ENCODE results near the gene SETBP1. TPM values are rescaled to one million over a fixed set of nuclear protein-coding genes. Genes with fewer than 3 reads are reported as not detected.

SETBP1 gene
- total and polyA plus RNA-seq, 2 of the 13 experiments (the other 11 are each of a cell fraction or from before 2014, with no cell fraction given) = 0.18 to 0.65 TPM

- Histone ChIP-seq H3K4me1 (ENCODE audit: insufficient read depth, low read length) (no peaks in the 10 kb centered on the region; the same call in 1 of the 2 replicates), H2AFZ (ENCODE audit: low read length) (no peak overlapping the region), H3K27me3 (ENCODE audit: control insufficient read depth in 1 of 2, insufficient read depth in 2 of 2, low read length in 2 of 2) (no peaks in the 10 kb centered on the region), H3K9me3 (ENCODE audit: low read length) (no peaks in the 10 kb centered on the region), H3K27ac (ENCODE audit: extremely low read length, insufficient read depth, low read length) (no peak overlapping the region), H4K20me1 (ENCODE audit: insufficient read depth, low read length) (no peaks in the 10 kb centered on the region), H3K9ac (ENCODE audit: insufficient read depth, low read depth, low read length) (no peak overlapping the region), H3K79me2 (ENCODE audit: insufficient read depth, low read length) (no peaks in the 10 kb centered on the region), H3K4me2 (ENCODE audit: low read depth, low read length) (no peak overlapping the region), H3K4me3 (replicated peaks in 1 of 3; ENCODE audit: insufficient read depth in 1 of 3, low read depth in 2 of 3, low read length in 3 of 3) (no peak overlapping the region), H3K36me3 (replicated peaks in 1 of 2; ENCODE audit: control insufficient read depth in 1 of 2, insufficient read depth in 2 of 2, low read length in 2 of 2) (no peaks in the 10 kb centered on the region)
- no peak for FAIRE-seq
- no TSS peak for BruUV-seq (replicated peaks)
- TF ChIP-seq DDIT3 (CRISPR knock-in tag; IDR thresholded peaks at IDR 0.05) (no peak), SIX4 (CRISPR knock-in tag; IDR thresholded peaks at IDR 0.05) (no peak), SRF (IDR thresholded peaks at IDR 0.05; ENCODE audit: low read depth, low read length) (peak; percentile 33; the same call in 1 of the 2 replicates), ARID3A (IDR thresholded peaks at IDR 0.05; ENCODE audit: low read depth, low read length) (no peak), ZNF317 (CRISPR knock-in tag; IDR thresholded peaks at IDR 0.05) (no peak)
- no peak for ATAC-seq
- in situ Hi-C loops (cut with HindIII; ENCODE audit: extremely low pct_ligation_motif_present, low pct_unique_long_range_greater_than_20kb) (no loop called here), intact Hi-C loops (cut with micrococcal nuclease; ENCODE audit: unreplicated experiment) (no loop called here)
- 75% methylated on average over 1 of the region's 1 CpG for WGBS (ENCODE audit: low lambda C conversion rate)
- no peak for DNase-seq (ENCODE audit: low spot score)
- POLR2A ChIA-PET = no interaction called here
- CTCF ChIA-PET (ENCODE audit: low intra/inter-chr PET ratio, low total read pairs) = no interaction called here
Observed at GRCh38 chr18:44724105-44724778, 43.6 kb downstream of the SETBP1 start.
